HG02798 (cell line): ENCODE data around the gene MPC2.
"Not testable (repeated sequence)": the region's sequence is repeated elsewhere in the genome, so short reads cannot be mapped to it uniquely, and the experiment has no call there.

Experiments used
- ATAC-seq: cut with Tn5 transposase; IDR thresholded peaks from one replicate; pipeline ENCODE4 v1.9.1; 2021; ENCODE audit warnings: mild to moderate bottlenecking; ENCODE audit not compliant: unreplicated experiment, poor library complexity

Gene MPC2

DNA sequence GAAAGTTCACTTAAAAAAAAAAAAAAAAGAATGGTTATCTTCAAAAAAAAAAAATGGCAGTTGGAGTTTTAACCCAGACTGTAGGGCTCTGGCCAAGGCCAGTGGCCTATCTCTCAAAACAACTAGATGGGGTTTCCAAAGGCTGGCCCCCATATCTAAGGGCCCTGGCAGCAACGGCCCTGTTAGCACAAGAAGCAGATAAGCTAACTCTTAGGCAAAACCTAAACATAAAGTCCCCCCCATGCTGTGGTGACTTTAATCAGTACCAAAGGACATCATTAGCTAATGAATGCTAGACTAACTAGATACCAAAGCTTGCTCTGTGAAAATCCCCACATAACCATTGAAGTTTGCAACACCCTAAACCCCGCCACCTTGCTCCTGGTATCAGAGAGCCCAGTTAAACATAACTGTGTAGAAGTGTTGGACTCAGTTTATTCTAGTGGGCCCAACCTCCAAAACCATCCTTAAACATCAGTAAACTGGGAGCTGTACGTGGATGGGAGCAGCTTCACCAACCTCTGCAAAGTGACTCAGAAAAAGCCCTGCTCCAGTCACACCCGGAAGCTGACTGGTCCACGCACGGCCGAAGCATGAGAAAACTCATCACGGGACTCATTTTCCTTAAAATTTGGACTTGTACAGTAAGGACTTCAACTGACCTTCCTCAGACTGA is 70.0 kb downstream of the MPC2 start:
- not testable (repeated sequence) for ATAC-seq
